ENCODE measurements around the gene PLXNA2.

PLXNA2 gene

DNA sequence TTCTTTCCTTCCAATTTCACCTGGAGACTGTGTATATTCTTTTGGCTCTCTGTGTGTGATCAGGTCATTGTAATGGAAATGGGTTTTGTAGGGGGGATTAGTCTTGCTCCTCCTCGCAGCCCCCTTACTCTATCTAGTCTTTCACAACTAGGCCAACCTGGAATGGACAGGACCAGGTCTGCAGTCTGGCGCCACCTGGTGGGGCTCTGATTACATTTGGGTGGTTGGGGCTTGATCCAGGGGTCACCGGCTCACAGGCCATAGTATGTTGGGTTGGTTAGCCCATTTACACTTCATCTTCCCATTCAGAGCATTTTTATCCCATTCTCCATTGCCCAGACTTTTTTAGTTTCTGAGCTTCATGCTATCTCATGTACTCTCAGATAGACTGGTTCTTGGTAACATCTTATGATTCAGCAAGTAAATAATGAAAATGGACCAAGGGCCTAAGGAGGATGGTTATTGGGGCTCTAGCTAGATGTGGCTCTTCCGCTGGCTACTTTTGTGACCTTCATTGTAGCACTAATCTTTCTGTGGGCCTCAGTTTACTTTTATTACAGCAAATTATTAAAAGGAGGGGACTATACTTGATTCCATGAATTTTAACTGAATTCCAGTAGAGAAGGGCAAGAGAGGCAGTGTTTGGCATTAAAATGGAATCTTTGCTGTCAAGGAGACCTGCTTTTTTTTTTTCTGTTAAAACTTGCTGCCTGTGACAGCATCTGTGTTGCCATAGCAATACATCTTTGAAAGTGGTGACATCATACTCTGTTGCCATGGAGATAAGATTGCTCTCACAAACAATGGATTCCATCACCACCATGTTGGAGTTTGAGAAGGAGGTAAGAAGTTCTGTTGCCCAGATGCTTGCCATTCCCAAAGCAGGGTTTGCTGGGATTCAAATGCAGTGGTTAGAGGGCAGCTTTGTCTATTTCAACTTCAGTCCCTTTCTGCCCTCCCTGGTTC, 150.1 kb downstream of the PLXNA2 start:
- no peak for DNase-seq (ENCODE audit: extremely low read depth, low read depth)
- peak; percentile 86 for TF ChIP-seq CTCF (IDR thresholded peaks at IDR 0.05; ENCODE audit: low read depth, low read length)

GRCh38 chr1:208093046-208093445, 151.1 kb downstream of the PLXNA2 start:
- TF ChIP-seq CTCF (IDR thresholded peaks at IDR 0.05; ENCODE audit: low read depth, low read length) = no peak
- no peak for DNase-seq (ENCODE audit: extremely low read depth, low read depth)

DNA sequence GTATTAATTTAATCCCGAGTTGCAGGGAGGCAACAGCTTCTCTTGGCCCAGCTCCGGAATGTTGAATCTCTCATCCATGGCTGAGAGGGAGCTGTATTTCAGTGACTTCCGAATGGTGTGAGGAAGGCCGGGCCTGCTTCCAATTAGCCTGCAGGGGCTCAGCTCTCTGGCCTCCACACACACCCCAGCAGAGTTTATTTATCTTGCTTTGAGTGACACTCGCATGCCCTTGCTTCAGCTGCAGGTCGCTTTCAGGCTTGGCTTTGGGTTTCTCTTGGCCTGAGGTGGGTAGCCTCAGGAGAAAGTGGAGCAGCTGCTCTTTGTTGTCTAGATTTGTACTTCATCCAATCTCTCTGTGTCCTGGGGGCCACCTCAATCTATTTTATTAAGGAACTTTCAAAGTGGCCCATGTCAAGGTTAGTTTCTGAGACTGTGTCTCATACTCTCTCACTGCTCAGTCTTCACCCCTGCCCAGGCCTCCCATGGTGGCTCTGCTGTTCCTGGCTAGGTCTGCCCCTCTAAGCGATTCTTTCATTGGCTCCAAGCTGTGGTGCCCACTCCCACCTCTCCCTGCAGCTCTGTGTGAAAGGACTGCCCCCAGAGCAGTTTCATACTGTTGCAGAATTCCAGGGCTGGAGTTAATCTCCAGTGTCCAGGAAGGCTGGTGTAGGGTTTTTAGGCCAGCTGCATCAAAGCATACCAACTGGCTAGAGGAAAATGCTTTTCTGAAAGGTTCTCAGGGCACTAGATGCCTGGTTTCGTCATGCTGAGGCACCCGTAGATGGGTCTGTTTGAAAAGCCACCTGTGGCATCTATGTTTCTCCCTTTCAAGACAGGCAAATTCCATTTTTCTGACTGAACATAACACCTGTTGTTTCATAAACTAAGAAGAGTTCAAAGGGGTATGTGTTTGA, 153.5 kb downstream of the PLXNA2 start:
- no peak for DNase-seq (ENCODE audit: extremely low read depth, low read depth)
- TF ChIP-seq CTCF (IDR thresholded peaks at IDR 0.05; ENCODE audit: low read depth, low read length) = no peak

DNA sequence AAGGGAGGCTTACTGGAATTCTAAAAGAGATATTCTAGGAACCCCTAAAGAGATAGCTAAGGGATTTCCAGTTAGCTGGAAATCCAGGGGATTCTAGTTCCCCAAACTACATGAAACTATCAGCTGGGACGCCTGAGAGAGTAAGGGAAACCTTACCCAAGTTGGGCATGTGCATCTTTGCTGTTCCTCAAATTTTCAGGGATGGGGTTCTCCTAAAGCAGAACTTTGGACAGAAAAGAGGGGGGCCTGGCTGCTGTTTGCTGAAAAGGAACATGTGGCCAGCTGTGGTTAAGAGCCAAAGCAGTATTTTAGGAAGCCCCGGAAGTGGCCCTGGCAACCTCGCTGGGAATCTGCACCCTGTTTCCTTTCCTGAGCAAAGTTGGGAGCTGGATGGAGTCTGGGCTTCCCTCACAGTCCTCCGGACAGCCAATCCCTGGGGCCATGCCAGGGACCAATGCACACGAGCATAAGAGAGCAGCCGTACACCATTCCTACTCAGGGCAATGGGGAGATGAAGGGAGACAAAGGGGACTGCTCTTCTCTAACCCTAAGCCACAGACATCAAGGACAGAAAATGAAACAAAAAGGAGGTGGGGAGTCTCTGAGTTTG, 154.3 kb downstream of the PLXNA2 start:
- no peak for DNase-seq (ENCODE audit: extremely low read depth, low read depth)
- no peak for TF ChIP-seq CTCF (IDR thresholded peaks at IDR 0.05; ENCODE audit: low read depth, low read length)

DNA sequence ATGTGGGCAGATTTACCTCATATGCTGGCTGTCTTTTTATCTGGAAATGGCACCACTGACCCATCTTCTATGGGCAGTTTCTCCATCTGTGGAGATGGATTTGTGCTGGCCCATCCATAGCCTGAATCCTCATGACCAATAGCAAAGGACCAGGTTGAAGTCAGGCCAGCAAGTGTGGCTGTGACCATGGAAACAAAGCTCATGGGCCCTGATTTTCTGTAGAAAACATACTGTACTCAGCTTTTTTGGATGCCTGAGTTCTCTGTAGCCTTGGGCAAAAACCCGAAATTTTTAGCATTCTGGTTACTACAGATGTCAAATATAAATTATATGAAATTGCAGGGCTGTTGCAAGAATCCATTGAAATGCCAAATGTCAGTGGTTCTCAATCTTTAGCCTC, 155.0 kb downstream of the PLXNA2 start:
- no peak for DNase-seq (ENCODE audit: extremely low read depth, low read depth)
- no peak for TF ChIP-seq CTCF (IDR thresholded peaks at IDR 0.05; ENCODE audit: low read depth, low read length)

- DNase-seq (ENCODE audit: extremely low read depth, low read depth) = no peak
- no peak for TF ChIP-seq CTCF (IDR thresholded peaks at IDR 0.05; ENCODE audit: low read depth, low read length)
Measured at GRCh38 chr1:208088319-208088718, 155.9 kb downstream of the PLXNA2 start.
